Fibroblast of lung (primary cell): ENCODE results near the gene OSBPL6.

Source experiments
- CTCF ChIP-seq, 2 donors: IDR thresholded peaks in 1 of 2; conservative IDR thresholded peaks in 1 of 2; 1 replicate in 1 of 2; 2 replicates in 1 of 2; pipeline ENCODE4 v1.5.1; 2011 to 2012; ENCODE audit warnings: low read length in 2 of 2, control low read depth in 1 of 2, inconsistent platforms in 1 of 2, low read depth in 1 of 2, mild to moderate bottlenecking in 1 of 2
- EZH2 ChIP-seq: IDR thresholded peaks from 2 replicates; pipeline ENCODE4 v1.5.1; 2012; ENCODE audit warnings: low read length, control low read depth, mild to moderate bottlenecking; ENCODE audit errors: missing control alignments

GRCh38 chr2:178280244-178280852 is 86.0 kb downstream of the OSBPL6 start:
- TF ChIP-seq CTCF (conservative IDR thresholded peaks at IDR 0.05 in 1 of 2, IDR thresholded peaks at IDR 0.05 in 1 of 2; ENCODE audit: low read depth in 1 of 2, low read length in 2 of 2) (peak; percentile 53 to 81), EZH2 (no peak)
